Stimulated activated naive CD4-positive, alpha-beta T cell (primary cell): ENCODE data around the gene RTKN2.

ENCODE experiments used
- DNase-seq, 6 experiments: peaks; one replicate each; lab custom pipeline; 2025; lab: John Stamatoyannopoulos, UW

The RTKN2 gene

GRCh38 chr10:62175251-62175650 is 93.4 kb downstream of the RTKN2 start:
- no peak for DNase-seq

GRCh38 chr10:62172465-62172864 is 96.2 kb downstream of the RTKN2 start:
- DNase-seq: no peak

GRCh38 chr10:62171791-62172190 is 96.9 kb downstream of the RTKN2 start:
- DNase-seq: no peak

GRCh38 chr10:62170732-62171131 is 97.9 kb downstream of the RTKN2 start:
- no peak for DNase-seq

- DNase-seq: no peak
Observed at GRCh38 chr10:62166331-62167131, 102.1 kb downstream of the RTKN2 start.

- no peak for DNase-seq
Observed at GRCh38 chr10:62165803-62166202, 102.8 kb downstream of the RTKN2 start.

GRCh38 chr10:62163024-62163423 is 105.6 kb downstream of the RTKN2 start:
- DNase-seq: no peak

GRCh38 chr10:62162261-62162981 is 106.2 kb downstream of the RTKN2 start:
- no peak for DNase-seq

GRCh38 chr10:62159351-62159750 is 109.3 kb downstream of the RTKN2 start:
- no peak for DNase-seq

- DNase-seq: no peak
Observed at GRCh38 chr10:62157601-62158000, 111.0 kb downstream of the RTKN2 start.

GRCh38 chr10:62155054-62155680 is 113.5 kb downstream of the RTKN2 start:
- DNase-seq: no peak

- no peak for DNase-seq
Observed at GRCh38 chr10:62154231-62154630, 114.4 kb downstream of the RTKN2 start.

GRCh38 chr10:62153191-62153590 is 115.5 kb downstream of the RTKN2 start:
- no peak for DNase-seq

- no peak for DNase-seq
Observed at GRCh38 chr10:62149621-62150020, 119.0 kb downstream of the RTKN2 start.

- no peak for DNase-seq
Observed at GRCh38 chr10:62148155-62148554, 120.5 kb downstream of the RTKN2 start.

- DNase-seq: no peak
Observed at GRCh38 chr10:62147425-62147824, 121.2 kb downstream of the RTKN2 start.

GRCh38 chr10:62136931-62137330 is 131.7 kb downstream of the RTKN2 start:
- no peak for DNase-seq

- DNase-seq: no peak
Observed at GRCh38 chr10:62133618-62134017, 135.0 kb downstream of the RTKN2 start.
